ENCODE results near the gene MUC4. TPM values are rescaled to one million over a fixed set of nuclear protein-coding genes. Genes with fewer than 3 reads are reported as not detected.

The MUC4 gene
- polyA plus RNA-seq, 1 of the 3 experiments (the other 2 are of a cell fraction): 0.07 TPM

DNA sequence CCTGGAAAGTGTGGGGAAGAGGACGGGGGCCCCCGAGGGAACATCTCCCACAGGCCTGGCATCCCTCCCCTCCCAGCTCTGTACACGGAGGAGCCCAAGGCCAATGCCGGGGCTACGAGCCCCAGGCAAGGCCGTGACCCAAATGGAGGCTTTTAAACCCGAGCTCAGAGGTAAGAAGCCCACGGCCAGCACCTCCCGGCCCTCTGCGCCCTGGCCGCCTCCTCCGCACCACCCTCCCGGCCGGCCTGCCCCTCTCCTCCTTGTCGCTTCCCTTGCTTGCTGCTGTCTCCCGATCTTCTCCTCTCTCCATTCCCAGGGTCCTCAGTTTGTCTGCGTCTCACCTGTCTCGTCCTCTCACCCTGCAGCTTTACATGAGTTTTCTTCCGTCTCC is 1.3 kb downstream of the MUC4 start:
- Histone ChIP-seq H2AFZ (ENCODE audit: low read depth) (no peak overlapping the region), H4K20me1 (ENCODE audit: insufficient read depth) (no peaks in the 10 kb centered on the region), H3K9me2 (no peaks in the 10 kb centered on the region), H3K9ac (no peak overlapping the region), H3K36me3 (replicated peaks in 1 of 2; ENCODE audit: control insufficient read depth in 1 of 2, insufficient read depth in 2 of 2, low read length in 1 of 2) (no peaks in the 10 kb centered on the region), H3K4me3 (ENCODE audit: low read depth in 2 of 2, low read length in 1 of 2) (no peak overlapping the region), H3K9me3 (no peaks in the 10 kb centered on the region), H3K27me3 (ENCODE audit: insufficient read depth) (no peaks in the 10 kb centered on the region), H3K4me1 (ENCODE audit: control insufficient read depth in 1 of 2, insufficient read depth in 2 of 2, low read depth in 1 of 2, low read length in 1 of 2) (peaks cover 0 to 10% of the 10 kb centered on the region in 2 experiments; a peak in 1 of 4 replicates), H3F3A (replicated peaks; ENCODE audit: insufficient read depth) (no peaks in the 10 kb centered on the region), H3K4me2 (no peak overlapping the region), H3K79me2 (ENCODE audit: insufficient read depth) (no peaks in the 10 kb centered on the region), H3K27ac (ENCODE audit: low read depth in 2 of 2, low read length in 1 of 2) (no peak overlapping the region)
- DNase-seq: no peak
- 89% methylated on average over 11 of the region's 19 CpGs for WGBS (ENCODE audit: low lambda C conversion rate)
- POLR2A ChIA-PET: interaction anchor here (0.5 kb wide), 1 partner anchor 191 kb away, joined by 3 read pairs; no protein-coding TSS in a partner anchor
- TF ChIP-seq, protein P1, sequence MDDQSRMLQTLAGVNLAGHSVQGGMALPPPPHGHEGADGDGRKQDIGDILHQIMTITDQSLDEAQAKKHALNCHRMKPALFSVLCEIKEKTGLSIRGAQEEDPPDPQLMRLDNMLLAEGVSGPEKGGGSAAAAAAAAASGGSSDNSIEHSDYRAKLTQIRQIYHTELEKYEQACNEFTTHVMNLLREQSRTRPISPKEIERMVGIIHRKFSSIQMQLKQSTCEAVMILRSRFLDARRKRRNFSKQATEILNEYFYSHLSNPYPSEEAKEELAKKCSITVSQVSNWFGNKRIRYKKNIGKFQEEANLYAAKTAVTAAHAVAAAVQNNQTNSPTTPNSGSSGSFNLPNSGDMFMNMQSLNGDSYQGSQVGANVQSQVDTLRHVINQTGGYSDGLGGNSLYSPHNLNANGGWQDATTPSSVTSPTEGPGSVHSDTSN (IDR thresholded peaks at IDR 0.05): no peak
- TF ChIP-seq ELF1 (IDR thresholded peaks at IDR 0.05) (no peak), RXRA (IDR thresholded peaks at IDR 0.05; ENCODE audit: borderline replicate concordance, low read depth) (no peak), SMC3 (IDR thresholded peaks at IDR 0.05; ENCODE audit: low read depth, low read length) (no peak)
- CTCF ChIA-PET: interaction anchor here (1.4 to 1.8 kb wide), 2 partner anchors 40 kb away, joined by 5 to 6 read pairs; no protein-coding TSS in a partner anchor

DNA sequence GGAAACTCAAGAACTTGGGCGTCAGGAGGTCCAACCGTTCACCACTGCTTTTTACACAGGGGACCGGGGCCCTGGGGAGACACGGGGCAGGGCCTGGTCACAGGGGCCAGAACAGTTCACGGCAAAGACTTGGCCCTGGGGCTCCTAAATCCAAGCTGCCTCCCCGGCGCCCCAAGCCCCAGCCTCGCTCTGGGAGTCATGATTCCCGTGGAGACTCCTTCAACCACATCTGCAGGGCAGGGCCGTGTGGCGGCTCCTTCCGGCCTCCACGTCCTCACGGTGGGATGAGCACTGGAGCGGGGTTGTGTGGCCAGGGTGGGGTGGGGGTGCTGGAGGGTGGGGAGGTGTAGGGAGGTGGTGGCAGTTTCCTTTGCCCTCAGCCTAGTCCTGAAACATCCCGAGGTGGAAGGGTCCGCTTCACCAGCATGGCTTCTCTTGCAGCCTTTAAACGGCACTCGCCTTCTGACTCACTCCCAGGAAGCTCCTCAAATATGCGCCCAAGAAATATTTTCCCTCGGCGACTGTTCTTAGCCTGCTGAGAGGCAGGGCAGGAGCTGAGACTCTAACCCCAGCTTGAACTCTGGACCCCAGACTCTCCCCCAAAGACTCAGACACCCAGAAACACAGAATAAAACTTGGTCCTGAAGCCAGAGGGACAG is 1.8 kb downstream of the MUC4 start:
- ChIA-PET POLR2A (interaction anchor here (0.5 kb wide), 1 partner anchor 192 kb away, joined by 3 read pairs; no protein-coding TSS in a partner anchor), CTCF (interaction anchor here (1.2 to 1.8 kb wide), 2 partner anchors 41 to 49 kb away, joined by 3 to 6 read pairs; no protein-coding TSS in a partner anchor)

More for the DNA sequence above, 1.8 kb downstream of the MUC4 start:
- H2AFZ ChIP-seq (ENCODE audit: low read depth): no peak overlapping the region
- no peaks in the 10 kb centered on the region for H3K27me3 ChIP-seq (ENCODE audit: insufficient read depth)
- no peak for DNase-seq
- no peaks in the 10 kb centered on the region for H4K20me1 ChIP-seq (ENCODE audit: insufficient read depth)
- no peaks in the 10 kb centered on the region for H3K36me3 ChIP-seq (replicated peaks in 1 of 2; ENCODE audit: control insufficient read depth in 1 of 2, insufficient read depth in 2 of 2, low read length in 1 of 2)
- H3K79me2 ChIP-seq (ENCODE audit: insufficient read depth): no peaks in the 10 kb centered on the region
- no peaks in the 10 kb centered on the region for H3K9me3 ChIP-seq
- H3K4me1 ChIP-seq (ENCODE audit: control insufficient read depth in 1 of 2, insufficient read depth in 2 of 2, low read depth in 1 of 2, low read length in 1 of 2): peaks cover 0 to 10% of the 10 kb centered on the region in 2 experiments; a peak in 1 of 4 replicates
- H3K9me2 ChIP-seq: no peaks in the 10 kb centered on the region
- TF ChIP-seq, protein P2, sequence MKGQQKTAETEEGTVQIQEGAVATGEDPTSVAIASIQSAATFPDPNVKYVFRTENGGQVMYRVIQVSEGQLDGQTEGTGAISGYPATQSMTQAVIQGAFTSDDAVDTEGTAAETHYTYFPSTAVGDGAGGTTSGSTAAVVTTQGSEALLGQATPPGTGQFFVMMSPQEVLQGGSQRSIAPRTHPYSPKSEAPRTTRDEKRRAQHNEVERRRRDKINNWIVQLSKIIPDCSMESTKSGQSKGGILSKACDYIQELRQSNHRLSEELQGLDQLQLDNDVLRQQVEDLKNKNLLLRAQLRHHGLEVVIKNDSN (IDR thresholded peaks at IDR 0.05; ENCODE audit: borderline replicate concordance, low read depth): no peak
- no peak for TF ChIP-seq RCOR1 (IDR thresholded peaks at IDR 0.05; ENCODE audit: low read length)
- TF ChIP-seq, protein P3, sequence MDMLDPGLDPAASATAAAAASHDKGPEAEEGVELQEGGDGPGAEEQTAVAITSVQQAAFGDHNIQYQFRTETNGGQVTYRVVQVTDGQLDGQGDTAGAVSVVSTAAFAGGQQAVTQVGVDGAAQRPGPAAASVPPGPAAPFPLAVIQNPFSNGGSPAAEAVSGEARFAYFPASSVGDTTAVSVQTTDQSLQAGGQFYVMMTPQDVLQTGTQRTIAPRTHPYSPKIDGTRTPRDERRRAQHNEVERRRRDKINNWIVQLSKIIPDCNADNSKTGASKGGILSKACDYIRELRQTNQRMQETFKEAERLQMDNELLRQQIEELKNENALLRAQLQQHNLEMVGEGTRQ (IDR thresholded peaks at IDR 0.05; ENCODE audit: borderline replicate concordance, low read depth, low read length): no peak
- TF ChIP-seq, protein P4, sequence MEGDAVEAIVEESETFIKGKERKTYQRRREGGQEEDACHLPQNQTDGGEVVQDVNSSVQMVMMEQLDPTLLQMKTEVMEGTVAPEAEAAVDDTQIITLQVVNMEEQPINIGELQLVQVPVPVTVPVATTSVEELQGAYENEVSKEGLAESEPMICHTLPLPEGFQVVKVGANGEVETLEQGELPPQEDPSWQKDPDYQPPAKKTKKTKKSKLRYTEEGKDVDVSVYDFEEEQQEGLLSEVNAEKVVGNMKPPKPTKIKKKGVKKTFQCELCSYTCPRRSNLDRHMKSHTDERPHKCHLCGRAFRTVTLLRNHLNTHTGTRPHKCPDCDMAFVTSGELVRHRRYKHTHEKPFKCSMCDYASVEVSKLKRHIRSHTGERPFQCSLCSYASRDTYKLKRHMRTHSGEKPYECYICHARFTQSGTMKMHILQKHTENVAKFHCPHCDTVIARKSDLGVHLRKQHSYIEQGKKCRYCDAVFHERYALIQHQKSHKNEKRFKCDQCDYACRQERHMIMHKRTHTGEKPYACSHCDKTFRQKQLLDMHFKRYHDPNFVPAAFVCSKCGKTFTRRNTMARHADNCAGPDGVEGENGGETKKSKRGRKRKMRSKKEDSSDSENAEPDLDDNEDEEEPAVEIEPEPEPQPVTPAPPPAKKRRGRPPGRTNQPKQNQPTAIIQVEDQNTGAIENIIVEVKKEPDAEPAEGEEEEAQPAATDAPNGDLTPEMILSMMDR (IDR thresholded peaks at IDR 0.05): no peak
- no peak for TF ChIP-seq MEF2A (IDR thresholded peaks at IDR 0.05; ENCODE audit: borderline replicate concordance, low read depth)
- no peak for TF ChIP-seq FOXM1 (IDR thresholded peaks at IDR 0.05; ENCODE audit: low read depth)
- H3F3A ChIP-seq (replicated peaks; ENCODE audit: insufficient read depth): no peaks in the 10 kb centered on the region
- H3K4me2 ChIP-seq: no peak overlapping the region
- H3K27ac ChIP-seq (ENCODE audit: low read depth in 2 of 2, low read length in 1 of 2): no peak overlapping the region
- WGBS (ENCODE audit: low lambda C conversion rate): 89% methylated on average over 14 of the region's 22 CpGs
- no peak overlapping the region for H3K4me3 ChIP-seq (ENCODE audit: low read depth in 2 of 2, low read length in 1 of 2)
- no peak overlapping the region for H3K9ac ChIP-seq
